Peyer's patch (tissue), 4 donors: ENCODE data around the gene NFAM1. TPM values are rescaled to one million over a fixed set of nuclear protein-coding genes. Genes with fewer than 3 reads are reported as not detected.

Experiments used
- DNase-seq, 3 donors: peaks; one replicate each; pipeline ENCODE4 v3.0.0-alpha.2; 2017 to 2019
- H3K27ac ChIP-seq, 4 donors: fragments of 200-600 bp; sonication (generic); one replicate each; pipeline ENCODE4 v1.5.1; 2016 to 2019
- H3K27me3 ChIP-seq, 2 donors: fragments of 200-600 bp; sonication (generic); one replicate each; pipeline ENCODE4 v1.5.1; 2019
- H3K36me3 ChIP-seq, 3 donors: fragments of 200-600 bp; sonication (generic); one replicate each; pipeline ENCODE4 v1.5.1; 2016 to 2019
- H3K4me1 ChIP-seq, 4 donors: fragments of 200-600 bp; sonication (generic); one replicate each; pipeline ENCODE4 v1.5.1; 2016 to 2019
- H3K4me3 ChIP-seq, 4 donors: fragments of 200-600 bp; sonication (generic); 1 replicate in 3 of 4; 2 replicates in 1 of 4; pipeline ENCODE4 v1.5.1; 2016 to 2019; ENCODE audit warnings: mild to moderate bottlenecking in 1 of 4
- H3K9me3 ChIP-seq, 4 donors: fragments of 200-600 bp; sonication (generic); one replicate each; pipeline ENCODE4 v1.5.1; 2016 to 2019; ENCODE audit warnings: mild to moderate bottlenecking in 1 of 4
- POLR2A ChIP-seq, 2 donors: fragments of 450-650 bp; IDR thresholded peaks; one replicate each; pipeline ENCODE4 v1.5.1; 2017; ENCODE audit warnings: antibody characterized with exemption in 2 of 2, mild to moderate bottlenecking in 2 of 2, moderate library complexity in 2 of 2
- total RNA-seq, 4 donors: library from RNA; depleted of rRNA; stranded (reverse); fragments of >200 nt; gene quantifications; one replicate each; pipeline ENCODE4 v1.1.0, GENCODE V29; 2016
- TF ChIP-seq, protein P1 (sequence below), 6 experiments: fragments of 450-650 bp in 4 of 6; fragments of 200-600 bp in 2 of 6; sonication (generic) in 1 of 6; IDR thresholded peaks; one replicate each; pipeline ENCODE4 v1.5.1; 2017 to 2019; ENCODE audit warnings: antibody characterized with exemption in 6 of 6, mild to moderate bottlenecking in 3 of 6, moderate library complexity in 1 of 6

Gene NFAM1
- total RNA-seq, 4 donors from 2014 or later = 0.35 to 2.4 (median 1.0) TPM

DNA sequence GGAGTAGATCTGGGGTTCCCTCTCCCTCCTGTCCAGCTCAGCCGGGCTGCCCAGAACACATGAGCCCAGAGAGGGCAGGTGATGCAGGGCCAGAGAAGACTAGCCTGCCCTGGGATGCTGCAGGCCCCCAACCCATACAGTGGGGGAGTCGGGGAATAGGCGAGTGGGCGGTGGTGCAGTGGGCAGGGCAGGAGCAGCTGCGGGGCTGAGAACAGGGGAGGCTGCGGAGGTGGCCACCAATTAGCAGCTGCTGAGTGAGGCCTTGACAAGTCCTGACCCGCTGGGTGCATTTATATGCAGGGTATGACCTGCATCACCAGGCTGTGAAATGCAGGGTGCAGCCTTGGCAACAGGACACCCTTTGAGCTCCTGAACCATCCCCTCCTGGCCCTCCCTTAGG lies 43.1 kb downstream of the NFAM1 start:
- no peak for TF ChIP-seq POLR2A (IDR thresholded peaks at IDR 0.05)
- TF ChIP-seq, protein P1, sequence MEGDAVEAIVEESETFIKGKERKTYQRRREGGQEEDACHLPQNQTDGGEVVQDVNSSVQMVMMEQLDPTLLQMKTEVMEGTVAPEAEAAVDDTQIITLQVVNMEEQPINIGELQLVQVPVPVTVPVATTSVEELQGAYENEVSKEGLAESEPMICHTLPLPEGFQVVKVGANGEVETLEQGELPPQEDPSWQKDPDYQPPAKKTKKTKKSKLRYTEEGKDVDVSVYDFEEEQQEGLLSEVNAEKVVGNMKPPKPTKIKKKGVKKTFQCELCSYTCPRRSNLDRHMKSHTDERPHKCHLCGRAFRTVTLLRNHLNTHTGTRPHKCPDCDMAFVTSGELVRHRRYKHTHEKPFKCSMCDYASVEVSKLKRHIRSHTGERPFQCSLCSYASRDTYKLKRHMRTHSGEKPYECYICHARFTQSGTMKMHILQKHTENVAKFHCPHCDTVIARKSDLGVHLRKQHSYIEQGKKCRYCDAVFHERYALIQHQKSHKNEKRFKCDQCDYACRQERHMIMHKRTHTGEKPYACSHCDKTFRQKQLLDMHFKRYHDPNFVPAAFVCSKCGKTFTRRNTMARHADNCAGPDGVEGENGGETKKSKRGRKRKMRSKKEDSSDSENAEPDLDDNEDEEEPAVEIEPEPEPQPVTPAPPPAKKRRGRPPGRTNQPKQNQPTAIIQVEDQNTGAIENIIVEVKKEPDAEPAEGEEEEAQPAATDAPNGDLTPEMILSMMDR (IDR thresholded peaks at IDR 0.05) = no peak
- Histone ChIP-seq H3K4me1 (no peaks in the 10 kb centered on the region), H3K27ac (no peak overlapping the region), H3K36me3 (no peaks in the 10 kb centered on the region), H3K27me3 (no peaks in the 10 kb centered on the region), H3K9me3 (no peaks in the 10 kb centered on the region), H3K4me3 (no peak overlapping the region)
- no peak for DNase-seq

DNA sequence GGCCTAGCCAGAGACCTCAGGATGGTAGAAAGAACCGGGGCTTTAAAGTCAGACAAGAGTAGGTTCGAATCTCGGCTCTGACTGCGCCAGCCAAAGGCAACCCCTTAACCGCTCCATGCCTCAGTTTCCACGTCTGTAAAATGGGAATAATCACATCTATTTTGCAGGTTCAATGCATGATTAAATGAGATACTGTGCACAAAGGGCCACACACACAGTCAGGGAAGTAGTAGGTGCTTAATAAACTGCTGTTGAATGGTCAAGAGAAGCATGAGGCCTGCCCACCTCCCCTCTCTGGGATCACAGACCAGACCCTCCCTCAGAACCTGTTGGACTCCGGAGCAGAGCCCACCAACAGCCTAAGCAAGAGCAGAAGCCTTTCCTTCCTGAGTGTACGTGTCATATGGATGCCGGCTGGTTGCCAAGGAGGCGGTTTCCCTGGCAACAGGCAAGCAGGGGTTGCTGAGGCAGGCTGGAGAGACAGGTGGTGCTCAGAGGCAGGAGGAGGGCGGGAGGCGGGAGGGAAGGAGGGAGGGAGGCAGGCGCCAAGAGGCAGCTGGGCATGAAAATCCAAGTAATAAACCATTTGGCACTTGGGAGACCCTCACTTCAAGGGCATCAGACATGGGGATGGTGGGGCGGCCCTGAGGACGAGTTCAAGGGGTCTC lies 43.9 kb downstream of the NFAM1 start:
- no peak for DNase-seq
- no peak overlapping the region for H3K27ac ChIP-seq

DNA sequence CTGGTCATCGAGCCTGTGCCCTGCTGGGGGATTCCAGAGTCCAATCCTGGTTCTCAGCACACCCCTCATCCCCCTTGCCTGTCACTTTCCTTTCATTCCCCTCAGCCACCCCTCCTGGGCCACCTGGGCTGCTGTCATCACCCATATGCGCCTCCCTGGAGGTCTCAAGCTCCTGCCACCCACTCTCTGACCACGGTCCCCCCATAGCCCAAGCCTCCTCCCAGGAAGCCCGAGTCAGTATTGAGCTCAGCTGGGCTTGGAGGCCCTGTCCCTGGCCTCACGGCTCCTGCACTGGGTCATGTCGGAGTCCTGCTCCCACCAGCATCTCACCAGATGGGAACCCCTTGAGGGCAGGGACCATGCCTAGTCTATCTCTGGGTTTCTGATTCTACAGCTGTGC lies 44.6 kb downstream of the NFAM1 start:
- TF ChIP-seq POLR2A (IDR thresholded peaks at IDR 0.05) = no peak
- TF ChIP-seq, protein P1 (IDR thresholded peaks at IDR 0.05) = no peak
- Histone ChIP-seq H3K27me3 (no peaks in the 10 kb centered on the region), H3K27ac (no peak overlapping the region), H3K9me3 (no peaks in the 10 kb centered on the region), H3K4me1 (no peaks in the 10 kb centered on the region), H3K4me3 (no peak overlapping the region), H3K36me3 (no peaks in the 10 kb centered on the region)
- no peak for DNase-seq

More for the DNA sequence above, 43.9 kb downstream of the NFAM1 start:
- H3K4me1 ChIP-seq = no peaks in the 10 kb centered on the region
- no peaks in the 10 kb centered on the region for H3K27me3 ChIP-seq
- no peaks in the 10 kb centered on the region for H3K9me3 ChIP-seq
- H3K4me3 ChIP-seq = no peak overlapping the region
- TF ChIP-seq POLR2A (IDR thresholded peaks at IDR 0.05) = no peak
- TF ChIP-seq, protein P1 (IDR thresholded peaks at IDR 0.05) = no peak
- H3K36me3 ChIP-seq = no peaks in the 10 kb centered on the region

DNA sequence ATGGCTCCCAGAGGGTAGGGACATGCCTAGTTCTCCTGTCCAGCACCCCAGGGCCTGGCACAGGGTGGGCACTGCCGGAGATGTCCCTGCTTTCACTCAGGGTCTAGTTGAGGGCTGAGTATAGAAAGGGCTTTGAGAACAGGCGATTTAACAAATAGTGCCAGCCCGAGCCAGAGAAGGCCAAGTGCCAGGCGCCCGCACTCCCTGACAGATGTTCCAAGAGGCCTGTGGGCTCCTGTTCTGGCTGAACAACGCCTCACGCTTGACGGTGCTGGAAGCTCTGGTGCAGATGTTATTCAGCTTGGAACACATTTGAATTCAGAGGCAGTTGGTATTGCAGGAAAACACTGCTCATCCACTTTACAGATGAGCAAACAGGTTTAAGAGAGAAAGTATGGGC lies 46.5 kb downstream of the NFAM1 start:
- H3K27me3 ChIP-seq = no peaks in the 10 kb centered on the region
- H3K36me3 ChIP-seq = no peaks in the 10 kb centered on the region
- H3K27ac ChIP-seq = no peak overlapping the region
- no peaks in the 10 kb centered on the region for H3K4me1 ChIP-seq
- no peaks in the 10 kb centered on the region for H3K9me3 ChIP-seq
- H3K4me3 ChIP-seq = no peak overlapping the region
- no peak for DNase-seq
- TF ChIP-seq, protein P1 (IDR thresholded peaks at IDR 0.05) = no peak
- TF ChIP-seq POLR2A (IDR thresholded peaks at IDR 0.05) = no peak

DNA sequence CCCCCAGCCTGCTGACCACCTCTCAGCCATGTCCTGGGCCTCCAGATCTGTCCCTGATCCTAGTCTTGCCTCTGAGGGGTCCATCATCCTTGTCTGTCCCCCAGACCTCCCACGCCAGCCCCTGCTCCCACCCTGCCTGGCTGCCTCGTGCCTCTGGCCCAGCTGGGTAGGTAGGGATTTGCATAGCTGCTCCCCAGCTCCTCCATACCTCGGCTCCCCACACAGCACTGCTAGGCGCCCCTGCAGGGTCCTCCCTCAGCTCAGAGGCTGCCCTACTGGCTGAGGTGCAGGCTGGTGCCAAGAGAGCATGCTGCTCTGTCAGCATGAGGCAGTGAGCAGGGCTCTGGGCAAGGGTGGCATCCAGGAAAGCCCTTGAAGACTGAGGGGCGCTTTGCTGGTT lies 47.7 kb downstream of the NFAM1 start:
- no peak overlapping the region for H3K4me3 ChIP-seq
- no peak for DNase-seq
- no peak overlapping the region for H3K27ac ChIP-seq
- TF ChIP-seq POLR2A (IDR thresholded peaks at IDR 0.05) = no peak
- TF ChIP-seq, protein P1 (IDR thresholded peaks at IDR 0.05) = no peak
- no peaks in the 10 kb centered on the region for H3K27me3 ChIP-seq
- H3K9me3 ChIP-seq = no peaks in the 10 kb centered on the region
- H3K4me1 ChIP-seq = no peaks in the 10 kb centered on the region
- no peaks in the 10 kb centered on the region for H3K36me3 ChIP-seq
